GM23338 (cell line): Measurements from ENCODE around the gene VSIR. TPM values are rescaled to one million over a fixed set of nuclear protein-coding genes. Genes with fewer than 3 reads are reported as not detected.

Experiments
- CREB1 ChIP-seq: fragments of 250-450 bp; sonication (Bioruptor Pico); IDR thresholded peaks from 2 replicates; pipeline ENCODE4 v1.5.0; 2020; ENCODE audit warnings: low read depth, mild to moderate bottlenecking, moderate library complexity
- EZH2 ChIP-seq: fragments of 200-600 bp; sonication (generic); IDR thresholded peaks from one replicate; pipeline ENCODE4 v1.8.0; 2017; ENCODE audit warnings: antibody characterized with exemption, mild to moderate bottlenecking, low read depth; ENCODE audit not compliant: unreplicated experiment
- EZH2phosphoT487 ChIP-seq: fragments of 200-600 bp; sonication (generic); IDR thresholded peaks from one replicate; pipeline ENCODE4 v1.8.1; 2018; ENCODE audit warnings: antibody characterized with exemption; ENCODE audit not compliant: unreplicated experiment
- JUNB ChIP-seq: IDR thresholded peaks from one replicate; pipeline ENCODE4 v1.6.1; 2016; ENCODE audit warnings: antibody characterized with exemption; ENCODE audit not compliant: unreplicated experiment
- NANOG ChIP-seq: IDR thresholded peaks from 2 replicates; pipeline ENCODE4 v1.6.1; 2016; ENCODE audit warnings: antibody characterized with exemption, borderline replicate concordance
- ZNF331 ChIP-seq: fragments of 250-450 bp; sonication (Bioruptor Pico); IDR thresholded peaks from 2 replicates; pipeline ENCODE4 v1.5.0; 2020; ENCODE audit warnings: low read depth, mild to moderate bottlenecking, moderate library complexity
- polyA plus RNA-seq: library from polyadenylated mRNA; unstranded; fragments of >200 nt; fragmentation: Nextera tagmentation; extraction: Ambion mirVana; gene quantifications from 2 replicates; pipeline ENCODE4 v1.2.1, GENCODE V29; 2016
- total RNA-seq: library from RNA; depleted of rRNA; stranded (reverse); fragments of >200 nt; shearing (Covaris generic); gene quantifications from 2 replicates; pipeline ENCODE4 v1.2.3, GENCODE V29; 2014
- TF ChIP-seq, protein P1 (sequence below): fragments of 250-450 bp; sonication (Bioruptor Pico); IDR thresholded peaks from 2 replicates; pipeline ENCODE4 v1.5.0; 2020; ENCODE audit warnings: mild to moderate bottlenecking, moderate library complexity
- TF ChIP-seq, protein P2 (sequence below), 2 experiments: fragments of 200-600 bp in 1 of 2; sonication (generic) in 1 of 2; conservative IDR thresholded peaks; 2 replicates each; pipeline versions ENCODE4 v1.5.1 to v1.6.1; 2016 to 2017; ENCODE audit warnings: antibody characterized with exemption in 2 of 2, low read depth in 2 of 2, mild to moderate bottlenecking in 2 of 2, moderate library complexity in 1 of 2

Gene VSIR
- total and polyA plus RNA-seq, 2 experiments from 2014 or later = 0.10 to 0.74 TPM

DNA sequence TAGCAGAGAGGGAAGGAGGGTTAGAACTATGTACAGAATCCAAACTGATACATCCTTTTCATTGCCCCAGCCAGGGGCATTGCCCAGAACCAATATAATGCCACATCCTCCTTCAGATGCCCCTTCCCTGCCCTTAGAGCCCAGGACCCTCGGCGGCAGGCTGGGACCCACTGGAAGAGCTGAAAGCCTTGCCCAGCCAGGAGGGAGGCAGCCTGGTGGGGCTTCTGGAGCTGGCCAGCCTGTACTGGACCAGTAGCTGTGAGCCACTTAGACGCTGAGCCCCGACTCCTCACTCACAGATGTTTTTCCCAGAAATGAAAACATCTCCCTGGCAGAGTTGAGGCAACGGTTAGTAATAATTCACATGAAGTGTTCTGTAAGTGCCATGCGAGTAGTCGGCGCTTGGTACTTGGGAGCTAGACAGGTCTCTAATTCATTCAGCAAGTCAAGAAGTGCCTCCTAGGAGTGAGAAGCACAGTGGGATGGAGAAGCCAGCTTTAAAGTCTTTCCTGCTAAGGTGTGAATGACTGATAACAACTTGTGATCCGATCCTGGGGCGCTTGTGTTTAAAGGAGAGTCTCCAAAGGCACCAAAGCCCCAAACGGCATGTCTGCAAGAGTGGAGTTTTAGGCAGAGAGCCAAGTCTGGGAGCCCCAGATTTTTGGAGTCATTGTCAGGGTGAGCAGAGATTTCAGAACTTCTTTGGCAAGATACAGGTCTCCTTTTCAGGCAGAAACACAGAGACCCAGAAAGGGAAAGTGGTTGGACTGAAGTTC, 9.8 kb downstream of the VSIR start (continued):
- TF ChIP-seq, protein P1, sequence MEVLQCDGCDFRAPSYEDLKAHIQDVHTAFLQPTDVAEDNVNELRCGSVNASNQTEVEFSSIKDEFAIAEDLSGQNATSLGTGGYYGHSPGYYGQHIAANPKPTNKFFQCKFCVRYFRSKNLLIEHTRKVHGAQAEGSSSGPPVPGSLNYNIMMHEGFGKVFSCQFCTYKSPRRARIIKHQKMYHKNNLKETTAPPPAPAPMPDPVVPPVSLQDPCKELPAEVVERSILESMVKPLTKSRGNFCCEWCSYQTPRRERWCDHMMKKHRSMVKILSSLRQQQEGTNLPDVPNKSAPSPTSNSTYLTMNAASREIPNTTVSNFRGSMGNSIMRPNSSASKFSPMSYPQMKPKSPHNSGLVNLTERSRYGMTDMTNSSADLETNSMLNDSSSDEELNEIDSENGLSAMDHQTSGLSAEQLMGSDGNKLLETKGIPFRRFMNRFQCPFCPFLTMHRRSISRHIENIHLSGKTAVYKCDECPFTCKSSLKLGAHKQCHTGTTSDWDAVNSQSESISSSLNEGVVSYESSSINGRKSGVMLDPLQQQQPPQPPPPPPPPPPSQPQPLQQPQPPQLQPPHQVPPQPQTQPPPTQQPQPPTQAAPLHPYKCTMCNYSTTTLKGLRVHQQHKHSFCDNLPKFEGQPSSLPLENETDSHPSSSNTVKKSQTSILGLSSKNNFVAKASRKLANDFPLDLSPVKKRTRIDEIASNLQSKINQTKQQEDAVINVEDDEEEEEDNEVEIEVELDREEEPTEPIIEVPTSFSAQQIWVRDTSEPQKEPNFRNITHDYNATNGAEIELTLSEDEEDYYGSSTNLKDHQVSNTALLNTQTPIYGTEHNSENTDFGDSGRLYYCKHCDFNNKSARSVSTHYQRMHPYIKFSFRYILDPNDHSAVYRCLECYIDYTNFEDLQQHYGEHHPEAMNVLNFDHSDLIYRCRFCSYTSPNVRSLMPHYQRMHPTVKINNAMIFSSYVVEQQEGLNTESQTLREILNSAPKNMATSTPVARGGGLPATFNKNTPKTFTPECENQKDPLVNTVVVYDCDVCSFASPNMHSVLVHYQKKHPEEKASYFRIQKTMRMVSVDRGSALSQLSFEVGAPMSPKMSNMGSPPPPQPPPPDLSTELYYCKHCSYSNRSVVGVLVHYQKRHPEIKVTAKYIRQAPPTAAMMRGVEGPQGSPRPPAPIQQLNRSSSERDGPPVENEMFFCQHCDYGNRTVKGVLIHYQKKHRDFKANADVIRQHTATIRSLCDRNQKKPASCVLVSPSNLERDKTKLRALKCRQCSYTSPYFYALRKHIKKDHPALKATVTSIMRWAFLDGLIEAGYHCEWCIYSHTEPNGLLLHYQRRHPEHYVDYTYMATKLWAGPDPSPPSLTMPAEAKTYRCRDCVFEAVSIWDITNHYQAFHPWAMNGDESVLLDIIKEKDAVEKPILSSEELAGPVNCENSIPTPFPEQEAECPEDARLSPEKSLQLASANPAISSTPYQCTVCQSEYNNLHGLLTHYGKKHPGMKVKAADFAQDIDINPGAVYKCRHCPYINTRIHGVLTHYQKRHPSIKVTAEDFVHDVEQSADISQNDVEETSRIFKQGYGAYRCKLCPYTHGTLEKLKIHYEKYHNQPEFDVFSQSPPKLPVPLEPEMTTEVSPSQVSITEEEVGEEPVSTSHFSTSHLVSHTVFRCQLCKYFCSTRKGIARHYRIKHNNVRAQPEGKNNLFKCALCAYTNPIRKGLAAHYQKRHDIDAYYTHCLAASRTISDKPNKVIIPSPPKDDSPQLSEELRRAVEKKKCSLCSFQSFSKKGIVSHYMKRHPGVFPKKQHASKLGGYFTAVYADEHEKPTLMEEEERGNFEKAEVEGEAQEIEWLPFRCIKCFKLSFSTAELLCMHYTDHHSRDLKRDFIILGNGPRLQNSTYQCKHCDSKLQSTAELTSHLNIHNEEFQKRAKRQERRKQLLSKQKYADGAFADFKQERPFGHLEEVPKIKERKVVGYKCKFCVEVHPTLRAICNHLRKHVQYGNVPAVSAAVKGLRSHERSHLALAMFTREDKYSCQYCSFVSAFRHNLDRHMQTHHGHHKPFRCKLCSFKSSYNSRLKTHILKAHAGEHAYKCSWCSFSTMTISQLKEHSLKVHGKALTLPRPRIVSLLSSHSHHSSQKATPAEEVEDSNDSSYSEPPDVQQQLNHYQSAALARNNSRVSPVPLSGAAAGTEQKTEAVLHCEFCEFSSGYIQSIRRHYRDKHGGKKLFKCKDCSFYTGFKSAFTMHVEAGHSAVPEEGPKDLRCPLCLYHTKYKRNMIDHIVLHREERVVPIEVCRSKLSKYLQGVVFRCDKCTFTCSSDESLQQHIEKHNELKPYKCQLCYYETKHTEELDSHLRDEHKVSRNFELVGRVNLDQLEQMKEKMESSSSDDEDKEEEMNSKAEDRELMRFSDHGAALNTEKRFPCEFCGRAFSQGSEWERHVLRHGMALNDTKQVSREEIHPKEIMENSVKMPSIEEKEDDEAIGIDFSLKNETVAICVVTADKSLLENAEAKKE (CRISPR knock-in tag) = no peak
- TF ChIP-seq EZH2 = no peak
- TF ChIP-seq EZH2phosphoT487 = no peak
- TF ChIP-seq NANOG = no peak
- TF ChIP-seq ZNF331 (CRISPR knock-in tag) = no peak
- TF ChIP-seq JUNB = no peak
- TF ChIP-seq CREB1 (CRISPR knock-in tag) = no peak
- TF ChIP-seq, protein P2, sequence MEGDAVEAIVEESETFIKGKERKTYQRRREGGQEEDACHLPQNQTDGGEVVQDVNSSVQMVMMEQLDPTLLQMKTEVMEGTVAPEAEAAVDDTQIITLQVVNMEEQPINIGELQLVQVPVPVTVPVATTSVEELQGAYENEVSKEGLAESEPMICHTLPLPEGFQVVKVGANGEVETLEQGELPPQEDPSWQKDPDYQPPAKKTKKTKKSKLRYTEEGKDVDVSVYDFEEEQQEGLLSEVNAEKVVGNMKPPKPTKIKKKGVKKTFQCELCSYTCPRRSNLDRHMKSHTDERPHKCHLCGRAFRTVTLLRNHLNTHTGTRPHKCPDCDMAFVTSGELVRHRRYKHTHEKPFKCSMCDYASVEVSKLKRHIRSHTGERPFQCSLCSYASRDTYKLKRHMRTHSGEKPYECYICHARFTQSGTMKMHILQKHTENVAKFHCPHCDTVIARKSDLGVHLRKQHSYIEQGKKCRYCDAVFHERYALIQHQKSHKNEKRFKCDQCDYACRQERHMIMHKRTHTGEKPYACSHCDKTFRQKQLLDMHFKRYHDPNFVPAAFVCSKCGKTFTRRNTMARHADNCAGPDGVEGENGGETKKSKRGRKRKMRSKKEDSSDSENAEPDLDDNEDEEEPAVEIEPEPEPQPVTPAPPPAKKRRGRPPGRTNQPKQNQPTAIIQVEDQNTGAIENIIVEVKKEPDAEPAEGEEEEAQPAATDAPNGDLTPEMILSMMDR (conservative IDR thresholded peaks at IDR 0.05; ENCODE audit: low read depth in 2 of 2) = no peak
